Measurements from ENCODE around the gene L3MBTL3.

Gene L3MBTL3

DNA sequence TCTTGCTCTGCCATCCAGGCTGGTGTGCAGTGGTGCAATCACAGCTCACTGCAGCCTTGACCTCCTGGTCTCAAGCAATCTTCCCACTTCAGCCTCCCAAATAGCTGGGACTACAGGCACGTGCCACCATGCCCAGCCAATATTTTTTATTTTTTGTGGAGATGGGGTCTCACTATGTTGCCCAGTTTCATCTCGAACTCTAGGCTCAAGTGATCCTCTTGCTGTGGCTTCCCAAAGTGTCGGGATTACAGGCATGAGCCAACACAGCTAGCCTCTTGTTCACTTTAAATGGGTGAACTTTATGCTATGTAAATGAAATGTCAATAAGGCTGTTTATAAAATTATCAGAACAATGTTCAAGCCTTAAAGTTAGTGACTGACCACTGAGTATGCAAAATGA, 167.3 kb downstream of the L3MBTL3 start:
- TF ChIP-seq, protein P1, sequence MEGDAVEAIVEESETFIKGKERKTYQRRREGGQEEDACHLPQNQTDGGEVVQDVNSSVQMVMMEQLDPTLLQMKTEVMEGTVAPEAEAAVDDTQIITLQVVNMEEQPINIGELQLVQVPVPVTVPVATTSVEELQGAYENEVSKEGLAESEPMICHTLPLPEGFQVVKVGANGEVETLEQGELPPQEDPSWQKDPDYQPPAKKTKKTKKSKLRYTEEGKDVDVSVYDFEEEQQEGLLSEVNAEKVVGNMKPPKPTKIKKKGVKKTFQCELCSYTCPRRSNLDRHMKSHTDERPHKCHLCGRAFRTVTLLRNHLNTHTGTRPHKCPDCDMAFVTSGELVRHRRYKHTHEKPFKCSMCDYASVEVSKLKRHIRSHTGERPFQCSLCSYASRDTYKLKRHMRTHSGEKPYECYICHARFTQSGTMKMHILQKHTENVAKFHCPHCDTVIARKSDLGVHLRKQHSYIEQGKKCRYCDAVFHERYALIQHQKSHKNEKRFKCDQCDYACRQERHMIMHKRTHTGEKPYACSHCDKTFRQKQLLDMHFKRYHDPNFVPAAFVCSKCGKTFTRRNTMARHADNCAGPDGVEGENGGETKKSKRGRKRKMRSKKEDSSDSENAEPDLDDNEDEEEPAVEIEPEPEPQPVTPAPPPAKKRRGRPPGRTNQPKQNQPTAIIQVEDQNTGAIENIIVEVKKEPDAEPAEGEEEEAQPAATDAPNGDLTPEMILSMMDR (IDR thresholded peaks at IDR 0.05; ENCODE audit: extremely low read depth, insufficient read depth, missing control alignments) = no peak

GRCh38 chr6:130187335-130188206, 169.2 kb downstream of the L3MBTL3 start:
- in situ Hi-C loops (cut with MboI; ENCODE audit: low pct_unique_long_range_greater_than_20kb, low sequenced_read_pairs, unreplicated experiment) = no loop called here
- no peak for DNase-seq (ENCODE audit: low spot score)

More for the DNA sequence above, 167.3 kb downstream of the L3MBTL3 start:
- in situ Hi-C loops (cut with MboI; ENCODE audit: low pct_unique_long_range_greater_than_20kb, low sequenced_read_pairs, unreplicated experiment) = no loop called here
- no peak for DNase-seq (ENCODE audit: low spot score)

GRCh38 chr6:130188207-130188899, 170.0 kb downstream of the L3MBTL3 start:
- in situ Hi-C loops (cut with MboI; ENCODE audit: low pct_unique_long_range_greater_than_20kb, low sequenced_read_pairs, unreplicated experiment) = no loop called here
- TF ChIP-seq, protein P1 (IDR thresholded peaks at IDR 0.05; ENCODE audit: extremely low read depth, insufficient read depth, missing control alignments) = no peak
- no peak for DNase-seq (ENCODE audit: low spot score)

More at GRCh38 chr6:130187335-130188206, 169.2 kb downstream of the L3MBTL3 start:
- TF ChIP-seq, protein P1 (IDR thresholded peaks at IDR 0.05; ENCODE audit: extremely low read depth, insufficient read depth, missing control alignments) = no peak

DNA sequence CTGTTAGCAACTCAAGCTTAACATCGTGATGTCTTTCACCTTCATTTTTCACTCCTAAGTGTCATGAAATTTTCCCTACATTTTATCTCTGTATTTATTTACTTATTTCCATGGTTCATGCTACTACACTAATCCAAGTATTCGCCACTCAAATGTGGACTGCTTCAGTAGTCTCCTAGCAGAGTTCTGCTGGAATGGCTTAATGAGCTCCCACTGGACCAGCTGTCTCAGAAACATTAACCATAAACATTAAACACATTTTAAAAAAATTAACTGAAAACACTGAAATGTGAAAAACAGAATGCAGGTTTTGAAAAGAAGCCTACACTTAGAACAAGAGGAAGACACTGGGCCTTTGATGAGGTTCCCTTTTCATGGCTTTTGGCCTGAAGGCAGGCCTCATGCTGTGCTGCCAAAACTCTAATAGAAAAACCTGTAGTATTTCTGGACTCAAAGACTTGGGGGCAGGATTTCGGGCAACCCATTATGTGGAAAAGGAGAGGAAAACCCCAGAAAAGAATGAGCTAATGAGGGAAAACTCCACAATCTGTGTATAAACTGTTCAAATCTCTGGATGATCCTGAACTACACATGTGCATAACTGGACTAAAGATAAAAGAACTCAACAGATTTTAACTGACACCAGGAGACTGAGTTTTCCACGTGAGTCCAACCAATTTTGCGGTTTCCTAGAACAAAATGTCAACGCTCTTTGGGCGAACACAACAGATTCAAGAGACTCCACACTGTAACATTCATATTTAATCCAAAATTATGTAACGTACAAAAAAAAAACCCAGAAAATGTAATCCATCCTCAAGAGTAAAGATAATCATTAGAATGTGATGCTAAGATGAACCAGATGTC, 171.4 kb downstream of the L3MBTL3 start:
- TF ChIP-seq, protein P1 (IDR thresholded peaks at IDR 0.05; ENCODE audit: extremely low read depth, insufficient read depth, missing control alignments) = no peak
- in situ Hi-C loops (cut with MboI; ENCODE audit: low pct_unique_long_range_greater_than_20kb, low sequenced_read_pairs, unreplicated experiment) = no loop called here
- DNase-seq (ENCODE audit: low spot score) = no peak
